OCI-LY1 (cell line): ENCODE data around the gene MTHFS.

Experiments
- EZH2 ChIP-seq: fragments of 200-600 bp; sonication (generic), shearing (Covaris generic); IDR thresholded peaks from 2 replicates; pipeline ENCODE4 v1.8.0; 2017; ENCODE audit warnings: borderline replicate concordance, mixed run types, mild to moderate bottlenecking, antibody characterized with exemption, low read length, moderate library complexity, mixed read lengths
- TF ChIP-seq, protein P1 (sequence below): fragments of 200-600 bp; sonication (generic), shearing (Covaris generic); IDR thresholded peaks from 2 replicates; pipeline ENCODE4 v1.5.1; 2017; ENCODE audit warnings: mild to moderate bottlenecking, antibody characterized with exemption, low read length, moderate library complexity, mixed read lengths

DNA sequence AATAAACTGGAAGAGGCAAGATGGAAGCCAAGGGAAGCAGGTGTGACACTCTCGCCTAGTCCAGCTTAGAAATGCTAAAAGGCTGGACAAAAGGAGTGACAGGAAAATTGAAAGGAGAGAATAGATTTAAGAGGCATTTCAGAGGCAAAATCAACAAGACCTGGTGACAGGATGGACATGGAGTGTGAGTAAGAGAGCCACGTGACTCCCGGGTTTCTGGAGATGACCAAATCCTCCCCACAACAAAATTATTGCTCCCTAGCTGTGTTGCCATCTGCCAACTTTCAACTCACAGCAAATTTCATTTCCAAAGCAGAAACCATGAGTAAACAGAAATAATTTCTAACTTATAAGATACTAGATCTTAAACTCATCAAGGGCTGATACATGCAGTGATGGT, 52.6 kb downstream of the MTHFS start:
- TF ChIP-seq, protein P1, sequence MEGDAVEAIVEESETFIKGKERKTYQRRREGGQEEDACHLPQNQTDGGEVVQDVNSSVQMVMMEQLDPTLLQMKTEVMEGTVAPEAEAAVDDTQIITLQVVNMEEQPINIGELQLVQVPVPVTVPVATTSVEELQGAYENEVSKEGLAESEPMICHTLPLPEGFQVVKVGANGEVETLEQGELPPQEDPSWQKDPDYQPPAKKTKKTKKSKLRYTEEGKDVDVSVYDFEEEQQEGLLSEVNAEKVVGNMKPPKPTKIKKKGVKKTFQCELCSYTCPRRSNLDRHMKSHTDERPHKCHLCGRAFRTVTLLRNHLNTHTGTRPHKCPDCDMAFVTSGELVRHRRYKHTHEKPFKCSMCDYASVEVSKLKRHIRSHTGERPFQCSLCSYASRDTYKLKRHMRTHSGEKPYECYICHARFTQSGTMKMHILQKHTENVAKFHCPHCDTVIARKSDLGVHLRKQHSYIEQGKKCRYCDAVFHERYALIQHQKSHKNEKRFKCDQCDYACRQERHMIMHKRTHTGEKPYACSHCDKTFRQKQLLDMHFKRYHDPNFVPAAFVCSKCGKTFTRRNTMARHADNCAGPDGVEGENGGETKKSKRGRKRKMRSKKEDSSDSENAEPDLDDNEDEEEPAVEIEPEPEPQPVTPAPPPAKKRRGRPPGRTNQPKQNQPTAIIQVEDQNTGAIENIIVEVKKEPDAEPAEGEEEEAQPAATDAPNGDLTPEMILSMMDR, result no peak
- no peak for TF ChIP-seq EZH2
